RWPE2 (cell line): ENCODE results near the gene KRT40.
"Not testable (repeated sequence)": the region's sequence is repeated elsewhere in the genome, so short reads cannot be mapped to it uniquely, and the experiment has no call there.

Experiments used
- ATAC-seq: fragments of 200-7000 bp; cut with Tn5 transposase; 3 replicates; pipeline ENCODE4 v1.9.1; 2021; ENCODE audit warnings: low read depth
- DNase-seq: peaks from one replicate; pipeline ENCODE4 v3.0.0-alpha.2; 2020; ENCODE audit warnings: low spot score
- H3K27ac ChIP-seq: fragments of 450-650 bp; 2 replicates; pipeline ENCODE4 v1.5.1; 2017; ENCODE audit warnings: mild to moderate bottlenecking; ENCODE audit not compliant: poor library complexity, severe bottlenecking
- H3K27me3 ChIP-seq: fragments of 250-450 bp; sonication (Bioruptor Pico); 2 replicates; pipeline ENCODE4 v1.5.1; 2021; ENCODE audit warnings: mild to moderate bottlenecking, moderate library complexity; ENCODE audit not compliant: insufficient read depth, poor library complexity, severe bottlenecking
- H3K36me3 ChIP-seq: fragments of 250-450 bp; sonication (Bioruptor Pico); 2 replicates; pipeline ENCODE4 v1.5.1; 2020; ENCODE audit warnings: low read depth, mild to moderate bottlenecking, moderate library complexity
- H3K4me1 ChIP-seq: fragments of 250-450 bp; sonication (Bioruptor Pico); 2 replicates; pipeline ENCODE4 v1.5.1; 2021; ENCODE audit warnings: mild to moderate bottlenecking, moderate library complexity; ENCODE audit not compliant: insufficient read depth, poor library complexity, severe bottlenecking
- H3K4me3 ChIP-seq: fragments of 250-450 bp; sonication (Bioruptor Pico); 2 replicates; pipeline ENCODE4 v1.5.1; 2021; ENCODE audit warnings: mild to moderate bottlenecking, moderate library complexity; ENCODE audit not compliant: severe bottlenecking
- H3K9me3 ChIP-seq: fragments of 250-450 bp; sonication (Bioruptor Pico); 2 replicates; pipeline ENCODE4 v1.5.1; 2021; ENCODE audit warnings: mild to moderate bottlenecking, moderate library complexity; ENCODE audit not compliant: severe bottlenecking
- CTCF ChIP-seq: fragments of 450-650 bp; IDR thresholded peaks from one replicate; pipeline ENCODE4 v1.5.1; 2017; ENCODE audit warnings: mild to moderate bottlenecking, moderate library complexity; ENCODE audit not compliant: poor library complexity, severe bottlenecking

Gene KRT40

GRCh38 chr17:41001795-41002194, 17.7 kb upstream of the KRT40 start:
- Histone ChIP-seq H3K27ac (peak overlapping the region; percentile 85), H3K4me1 (peaks cover 29% of the 10 kb centered on the region), H3K9me3 (no peaks in the 10 kb centered on the region), H3K36me3 (no peaks in the 10 kb centered on the region), H3K4me3 (no peak overlapping the region), H3K27me3 (no peaks in the 10 kb centered on the region)
- TF ChIP-seq CTCF: no peak
- ATAC-seq (no peak), DNase-seq (no peak)

GRCh38 chr17:40999563-40999962, 15.4 kb upstream of the KRT40 start, which contains the start of gene KRTAP3-2:
TSS of gene KRTAP3-2 (minus strand) at chr17:40999906. CDS start at chr17:40999853, 53 bp downstream.
- DNase-seq, H3K27me3 ChIP-seq, H3K9me3 ChIP-seq, H3K4me3 ChIP-seq, H3K36me3 ChIP-seq, ATAC-seq: not testable (repeated sequence)
- H3K27ac ChIP-seq: peak within 1 kb of the TSS; percentile 13
- H3K4me1 ChIP-seq: peaks cover 29% of the 10 kb centered on the region

DNA sequence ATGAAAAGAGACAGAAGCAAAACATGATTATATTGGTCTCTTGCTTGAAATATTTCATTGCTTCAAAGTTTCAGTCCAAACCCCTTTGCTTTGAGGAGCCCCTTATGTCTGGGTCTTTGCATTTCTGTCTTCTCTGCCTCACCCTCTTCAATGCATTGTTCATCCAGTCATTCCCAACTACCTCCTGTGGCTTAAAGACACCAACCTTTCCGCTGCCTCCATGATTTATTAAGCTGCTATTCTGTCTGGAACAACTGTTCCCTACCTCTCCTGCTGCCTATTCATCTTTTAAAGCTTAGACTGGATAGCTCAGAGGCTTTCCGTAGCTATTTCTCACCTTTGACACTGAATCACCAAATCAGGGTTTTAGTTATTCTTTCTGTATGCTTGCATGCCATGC, 13.2 kb upstream of the KRT40 start:
- ATAC-seq (no peak), DNase-seq (no peak)
- Histone ChIP-seq H3K4me1 (peaks cover 12% of the 10 kb centered on the region), H3K27ac (no peak overlapping the region), H3K36me3 (no peaks in the 10 kb centered on the region), H3K4me3 (no peak overlapping the region), H3K27me3 (no peaks in the 10 kb centered on the region), H3K9me3 (no peaks in the 10 kb centered on the region)
- TF ChIP-seq CTCF: no peak

DNA sequence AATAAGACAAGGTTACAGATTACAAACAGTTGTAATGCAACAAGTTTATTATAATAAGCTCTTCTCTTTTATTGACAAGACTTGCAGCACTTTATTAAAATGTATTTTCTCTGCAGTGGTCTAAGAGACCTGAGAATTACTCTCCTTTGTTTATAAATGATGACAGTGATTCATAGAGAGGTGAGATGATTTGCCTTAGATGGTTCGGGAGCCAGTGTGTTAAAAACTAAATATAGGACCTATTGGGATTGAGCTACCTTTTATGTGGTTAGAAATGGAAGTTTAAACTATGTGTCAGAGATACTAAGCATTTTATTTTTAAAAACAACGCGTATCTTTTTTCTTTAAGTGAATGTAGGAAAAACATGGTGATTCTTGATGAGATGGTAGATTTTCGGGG, 12.7 kb upstream of the KRT40 start:
- H3K4me1 ChIP-seq: peaks cover 6% of the 10 kb centered on the region
- ATAC-seq (no peak), DNase-seq (no peak)
- no peak for TF ChIP-seq CTCF
- no peak overlapping the region for H3K4me3 ChIP-seq
- no peaks in the 10 kb centered on the region for H3K27me3 ChIP-seq
- no peak overlapping the region for H3K27ac ChIP-seq
- H3K36me3 ChIP-seq: no peaks in the 10 kb centered on the region
- no peaks in the 10 kb centered on the region for H3K9me3 ChIP-seq

DNA sequence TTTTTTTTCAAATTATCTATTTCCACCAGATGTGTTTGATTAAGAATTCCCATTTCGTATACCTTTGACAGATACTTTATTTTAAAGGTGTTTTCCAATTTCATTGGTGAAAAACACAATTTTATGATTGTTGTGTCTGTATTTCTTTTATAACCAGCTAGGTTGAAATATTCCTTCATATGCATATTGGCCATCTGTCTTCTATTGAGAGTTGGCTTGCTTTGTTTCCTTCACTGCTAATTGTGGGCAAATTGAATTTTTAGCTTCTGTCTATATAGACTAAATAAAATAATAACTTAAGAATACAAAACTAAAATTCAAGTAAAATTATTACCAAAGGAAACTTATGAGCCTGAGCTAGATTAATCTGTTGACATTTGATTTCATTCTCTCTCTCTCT, 11.0 kb upstream of the KRT40 start:
- Histone ChIP-seq H3K36me3 (no peaks in the 10 kb centered on the region), H3K27me3 (no peaks in the 10 kb centered on the region), H3K27ac (no peak overlapping the region), H3K4me3 (no peak overlapping the region), H3K4me1 (peaks cover 2% of the 10 kb centered on the region), H3K9me3 (no peaks in the 10 kb centered on the region)
- DNase-seq (no peak), ATAC-seq (no peak)
- no peak for TF ChIP-seq CTCF
